ENCODE measurements around the gene SIRT3. TPM values are rescaled to one million over a fixed set of nuclear protein-coding genes. Genes with fewer than 3 reads are reported as not detected.

The SIRT3 gene
- total RNA-seq, 4 donors from 2014 or later = 8.1 to 48.0 (median 14.7) TPM

GRCh38 chr11:214083-214482 is 22.1 kb downstream of the SIRT3 start:
- no peak for TF ChIP-seq CTCF (IDR thresholded peaks at IDR 0.05; ENCODE audit: low read depth)

GRCh38 chr11:213111-213510 is 23.0 kb downstream of the SIRT3 start:
- TF ChIP-seq CTCF (IDR thresholded peaks at IDR 0.05; ENCODE audit: low read depth) = no peak

DNA sequence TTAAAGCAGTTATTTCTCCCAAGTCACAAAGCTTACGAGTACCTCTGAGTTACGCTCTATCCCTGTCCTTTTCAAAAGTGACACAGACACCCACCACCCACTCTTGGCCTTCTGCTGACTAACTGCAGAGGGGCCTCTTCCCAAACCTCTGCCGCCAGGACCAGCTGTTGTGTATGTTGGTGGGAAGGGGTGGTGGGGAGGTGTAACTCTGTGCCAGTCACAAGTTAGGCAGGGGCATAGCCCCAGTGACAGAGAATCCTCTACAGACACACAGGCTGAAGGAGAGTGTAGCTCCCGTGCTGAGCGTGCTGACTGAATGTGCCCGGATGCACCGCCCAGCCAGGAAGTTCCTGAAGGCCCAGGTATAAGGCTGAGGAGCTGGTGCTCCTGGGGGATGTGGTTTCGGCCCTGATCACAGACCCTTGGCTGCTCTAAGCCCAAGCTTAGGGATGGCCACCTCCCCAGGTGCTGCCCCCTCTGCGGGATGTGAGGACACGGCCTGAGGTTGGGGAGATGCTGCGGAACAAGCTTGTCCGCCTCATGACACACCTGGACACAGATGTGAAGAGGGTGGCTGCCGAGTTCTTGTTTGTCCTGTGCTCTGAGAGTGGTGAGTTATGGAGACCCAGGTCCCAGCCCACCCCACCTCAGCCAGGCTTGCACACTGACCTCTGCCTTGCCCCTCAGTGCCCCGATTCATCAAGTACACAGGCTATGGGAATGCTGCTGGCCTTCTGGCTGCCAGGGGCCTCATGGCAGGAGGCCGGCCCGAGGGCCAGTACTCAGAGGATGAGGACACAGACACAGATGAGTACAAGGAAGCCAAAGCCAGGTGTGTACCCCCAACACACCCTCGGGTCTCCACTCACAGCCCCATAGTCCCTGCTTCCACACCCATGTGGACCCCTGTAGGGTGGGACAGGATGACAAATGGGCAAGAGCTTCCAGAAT is 23.7 kb downstream of the SIRT3 start:
- no peak for TF ChIP-seq CTCF (IDR thresholded peaks at IDR 0.05; ENCODE audit: low read depth)

GRCh38 chr11:211741-212140 is 24.4 kb downstream of the SIRT3 start:
- no peak for TF ChIP-seq CTCF (IDR thresholded peaks at IDR 0.05; ENCODE audit: low read depth)

DNA sequence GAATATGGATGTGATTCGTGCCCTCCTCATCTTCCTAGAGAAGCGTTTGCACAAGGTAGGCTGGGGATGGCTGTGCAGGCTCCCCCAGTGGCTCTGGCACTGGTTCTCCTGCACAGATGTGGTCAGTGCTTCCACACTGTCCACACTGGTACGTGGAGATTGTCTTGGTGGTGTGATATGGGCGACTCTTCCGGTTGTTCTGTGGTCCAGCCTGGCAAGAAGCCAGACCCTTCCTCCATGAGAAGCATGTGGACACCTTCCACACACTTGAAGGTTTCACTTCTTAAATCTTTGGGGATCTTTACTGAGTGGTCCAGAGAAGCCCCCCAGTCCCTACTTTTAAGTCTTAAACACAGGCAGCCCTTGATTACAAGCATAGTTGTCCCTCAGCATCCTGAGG is 24.8 kb downstream of the SIRT3 start:
- TF ChIP-seq CTCF (IDR thresholded peaks at IDR 0.05; ENCODE audit: low read depth) = no peak

DNA sequence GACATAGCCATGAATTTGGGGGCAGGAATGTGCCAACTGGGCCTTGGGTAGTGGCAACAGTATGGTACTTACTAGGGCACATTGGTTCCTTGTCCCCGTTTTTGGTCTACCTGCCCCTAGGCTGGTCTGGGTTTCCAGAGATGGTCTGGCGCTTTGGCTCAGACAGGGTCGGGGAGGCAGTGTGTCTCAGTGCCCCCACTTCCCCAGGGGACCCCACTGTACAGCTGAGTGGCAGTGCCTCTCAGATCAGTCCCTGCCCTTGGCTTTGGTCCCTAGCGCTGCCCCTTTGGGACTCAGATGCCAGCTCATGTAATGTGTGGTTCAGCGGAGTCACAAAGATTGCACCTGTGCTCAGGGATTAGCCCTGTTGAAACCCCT is 25.4 kb downstream of the SIRT3 start:
- no peak for TF ChIP-seq CTCF (IDR thresholded peaks at IDR 0.05; ENCODE audit: low read depth)

- no peak for TF ChIP-seq CTCF (IDR thresholded peaks at IDR 0.05; ENCODE audit: low read depth)
These were observed 25.9 kb downstream of the SIRT3 start for GRCh38 chr11:210122-210802.
